ENCODE results near the gene HYAL3.

- TF ChIP-seq EZH2 (IDR thresholded peaks at IDR 0.05; ENCODE audit: insufficient read depth, poor library complexity, severe bottlenecking) (no peak), EZH2phosphoT487 (IDR thresholded peaks at IDR 0.05; ENCODE audit: insufficient read depth, low read depth) (no peak)
These were observed 20.9 kb upstream of the HYAL3 start for GRCh38 chr3:50319894-50320625.

Data from GM23248 (cell line).